Activated CD4-positive, alpha-beta memory T cell treated with anti-CD3 and anti-CD28 coated beads for 36 hours (primary cell): ENCODE data around the gene PAX5. TPM values are rescaled to one million over a fixed set of nuclear protein-coding genes. Genes with fewer than 3 reads are reported as not detected.

ENCODE experiments used
- CTCF ChIA-PET: fragments of 350-600 bp; sonication (Branson Sonifier 250); formaldehyde crosslinking; loops from one replicate; lab custom pipeline; 2021; ENCODE audit warnings: antibody characterized with exemption, inconsistent platforms; lab: Charles Lee
- POLR2A ChIA-PET: fragments of 350-600 bp; sonication (Branson Sonifier 250); formaldehyde crosslinking; loops from one replicate; lab custom pipeline; 2021; ENCODE audit warnings: antibody characterized with exemption; lab: Charles Lee
- DNase-seq: peaks from one replicate; pipeline ENCODE4 v3.0.0-alpha.2; 2020
- H3K27ac Mint-ChIP-seq: one replicate; pipeline ENCODE4 v1.8.0; 2021; ENCODE audit warnings: mixed read lengths
- H3K27me3 Mint-ChIP-seq: one replicate; pipeline ENCODE4 v1.8.0; 2021; ENCODE audit warnings: mixed read lengths
- H3K36me3 Mint-ChIP-seq: one replicate; pipeline ENCODE4 v1.8.0; 2021; ENCODE audit warnings: mixed read lengths
- H3K4me1 Mint-ChIP-seq: one replicate; pipeline ENCODE4 v1.8.0; 2021; ENCODE audit warnings: low read depth, mixed read lengths
- H3K4me3 Mint-ChIP-seq: one replicate; pipeline ENCODE4 v1.8.0; 2021; ENCODE audit warnings: mild to moderate bottlenecking, mixed read lengths
- H3K9me3 Mint-ChIP-seq: one replicate; pipeline ENCODE4 v1.8.0; 2021; ENCODE audit warnings: mixed read lengths
- intact Hi-C: fragments of 100-400 bp; cut with micrococcal nuclease; formaldehyde crosslinking; loops from one replicate; pipeline ENCODE4 v1.15.1; 2023
- total RNA-seq, 2 experiments: library from RNA; stranded (reverse); gene quantifications; one replicate each; pipeline ENCODE4 v1.2.3, GENCODE V29; 2021

PAX5 gene
- total RNA-seq, 2 experiments from 2014 or later, result 0.12 to 0.15 TPM

DNA sequence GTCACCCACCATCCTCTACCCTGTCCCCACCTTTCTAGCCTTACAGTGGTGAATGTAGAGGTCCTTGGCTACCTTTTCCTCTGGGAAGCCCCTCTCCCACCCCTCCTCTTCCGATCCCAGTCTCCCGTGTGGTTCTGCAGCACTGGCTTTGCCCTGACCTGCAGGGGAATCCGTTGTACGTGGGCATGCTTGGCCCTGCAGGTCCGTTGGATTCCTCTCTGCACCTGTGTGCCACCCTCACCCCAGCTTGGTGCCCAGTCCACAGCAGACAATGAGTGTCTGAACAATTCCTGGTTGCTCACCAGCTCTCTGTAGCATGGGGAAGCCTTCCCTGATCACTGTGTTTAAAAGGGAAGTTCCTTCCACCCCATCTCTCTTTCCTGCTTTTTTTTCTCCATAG lies 185.1 kb downstream of the PAX5 start:
- DNase-seq, result no peak
- Mint-ChIP-seq H3K4me3 (no peak overlapping the region), H3K27ac (no peak overlapping the region), H3K36me3 (no peaks in the 10 kb centered on the region), H3K9me3 (no peaks in the 10 kb centered on the region), H3K4me1 (no peaks in the 10 kb centered on the region), H3K27me3 (no peaks in the 10 kb centered on the region)
- intact Hi-C loops, result no loop called here
- CTCF ChIA-PET, result no interaction called here
- POLR2A ChIA-PET, result no interaction called here

DNA sequence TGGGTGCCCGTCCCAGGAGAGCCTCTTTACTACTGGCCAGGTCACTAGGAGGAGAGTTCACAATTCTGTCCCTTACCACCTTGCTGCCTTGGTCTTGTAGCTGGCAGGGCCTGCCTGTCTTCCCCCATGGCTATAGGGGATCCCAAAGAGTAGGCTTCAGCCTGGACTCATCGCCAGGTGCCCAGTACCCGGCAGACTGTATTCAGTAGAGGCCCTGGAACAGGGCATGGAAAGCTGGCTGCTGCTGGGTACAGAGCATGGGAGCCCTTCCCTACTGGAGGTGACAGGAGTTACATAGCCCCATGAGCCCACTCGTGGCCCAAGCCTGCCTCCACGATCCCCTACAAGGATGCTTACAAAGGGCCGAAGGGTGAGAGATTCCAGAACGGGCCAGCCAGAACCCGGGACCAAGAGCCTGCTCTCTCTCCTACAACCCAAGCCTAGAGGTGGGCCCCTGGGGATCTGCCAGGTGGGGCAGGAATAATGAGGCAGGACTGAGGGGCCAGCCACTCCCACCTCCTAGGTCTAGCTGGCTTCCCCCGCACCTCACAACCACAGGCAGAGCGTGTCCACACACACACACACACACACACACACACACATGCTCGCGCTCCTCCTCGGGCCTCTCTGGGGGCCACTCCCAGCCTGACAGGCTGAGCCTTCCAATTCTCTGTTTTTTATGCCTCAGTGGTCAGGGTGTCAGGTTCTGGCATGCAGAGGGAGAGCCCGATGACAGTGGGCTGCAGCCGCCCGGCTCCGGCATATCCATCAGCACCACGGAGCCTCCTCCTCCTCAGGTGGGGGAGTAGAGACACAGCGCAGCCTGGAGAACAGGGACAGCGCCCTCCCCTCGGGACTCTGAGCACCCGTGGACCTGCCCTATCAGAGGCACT lies 186.0 kb downstream of the PAX5 start:
- H3K36me3 Mint-ChIP-seq, result no peaks in the 10 kb centered on the region
- H3K27me3 Mint-ChIP-seq, result no peaks in the 10 kb centered on the region
- ChIA-PET POLR2A (no interaction called here), CTCF (no interaction called here)
- intact Hi-C loops, result no loop called here
- DNase-seq, result no peak
- H3K9me3 Mint-ChIP-seq, result no peaks in the 10 kb centered on the region
- H3K27ac Mint-ChIP-seq, result no peak overlapping the region
- no peaks in the 10 kb centered on the region for H3K4me1 Mint-ChIP-seq
- H3K4me3 Mint-ChIP-seq, result no peak overlapping the region

DNA sequence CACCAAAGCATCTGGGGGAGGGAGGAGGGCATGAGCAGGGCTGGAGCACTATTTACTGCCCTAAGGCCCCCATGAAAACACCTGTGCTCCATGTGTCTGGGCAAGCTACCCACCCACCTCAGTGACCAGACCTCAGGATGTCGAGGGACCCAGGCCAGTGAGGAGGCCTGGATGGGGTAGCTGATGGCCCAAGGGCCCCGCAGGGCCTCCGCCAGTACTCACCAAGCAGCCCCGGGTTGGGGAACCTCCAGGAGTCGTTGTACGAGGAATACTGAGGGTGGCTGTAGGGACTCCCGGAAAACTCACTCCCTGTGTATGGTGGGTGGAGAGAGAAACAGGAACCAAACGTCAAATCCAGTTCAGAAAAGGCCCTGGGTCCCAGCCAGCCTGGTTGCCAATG lies 187.4 kb downstream of the PAX5 start:
- Mint-ChIP-seq H3K9me3 (no peaks in the 10 kb centered on the region), H3K36me3 (no peaks in the 10 kb centered on the region), H3K4me3 (no peak overlapping the region), H3K27ac (no peak overlapping the region), H3K27me3 (no peaks in the 10 kb centered on the region), H3K4me1 (no peaks in the 10 kb centered on the region)
- intact Hi-C loops, result no loop called here
- DNase-seq, result no peak
- CTCF ChIA-PET, result interaction anchor here (0.5 kb wide), 1 partner anchor 30 kb away, joined by 3 read pairs; no protein-coding TSS in a partner anchor
- POLR2A ChIA-PET, result no interaction called here

DNA sequence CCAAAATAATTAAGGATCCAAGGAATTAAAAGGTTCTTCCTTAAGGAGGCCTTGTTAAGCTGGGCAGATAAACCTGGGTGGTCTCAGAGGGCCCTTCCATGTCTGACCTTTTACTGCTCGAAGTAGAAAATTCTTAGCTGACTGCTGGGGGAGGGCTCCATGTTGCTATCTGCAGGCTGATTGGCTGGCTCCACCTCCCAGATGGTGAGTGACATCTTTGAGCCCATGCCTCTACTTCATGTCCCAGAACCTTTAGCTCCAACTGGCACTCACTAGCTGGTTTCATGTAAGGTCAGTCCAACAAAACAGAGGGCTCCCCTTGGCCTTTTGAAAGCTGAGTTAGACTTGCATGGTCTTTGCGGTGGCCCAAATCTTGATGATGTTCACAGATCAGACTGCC lies 188.2 kb downstream of the PAX5 start:
- CTCF ChIA-PET, result no interaction called here
- H3K4me3 Mint-ChIP-seq, result no peak overlapping the region
- POLR2A ChIA-PET, result no interaction called here
- H3K27me3 Mint-ChIP-seq, result no peaks in the 10 kb centered on the region
- no peaks in the 10 kb centered on the region for H3K36me3 Mint-ChIP-seq
- DNase-seq, result no peak
- H3K9me3 Mint-ChIP-seq, result no peaks in the 10 kb centered on the region
- H3K4me1 Mint-ChIP-seq, result no peaks in the 10 kb centered on the region
- intact Hi-C loops, result no loop called here
- no peak overlapping the region for H3K27ac Mint-ChIP-seq

DNA sequence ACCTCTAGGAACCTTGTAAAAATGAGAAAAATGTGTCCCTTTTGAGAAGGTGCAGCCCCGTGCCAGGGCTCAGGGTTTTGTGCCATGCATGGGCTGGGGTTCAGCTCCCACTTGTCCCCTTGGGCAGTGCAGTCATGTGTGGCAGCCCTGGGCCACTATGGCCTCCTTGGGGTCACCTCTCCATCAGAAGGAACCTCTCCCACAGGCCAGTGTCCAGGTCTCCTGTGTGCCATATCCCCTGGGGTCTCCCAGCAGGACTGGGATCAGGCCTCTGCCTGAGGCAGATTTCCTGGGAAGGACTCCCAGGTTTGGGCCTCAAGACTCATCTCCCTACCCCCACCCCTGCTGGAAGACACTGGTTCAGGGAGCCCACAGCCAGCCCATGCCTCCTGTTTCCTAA lies 189.1 kb downstream of the PAX5 start:
- Mint-ChIP-seq H3K27ac (no peak overlapping the region), H3K27me3 (no peaks in the 10 kb centered on the region)
- CTCF ChIA-PET, result no interaction called here

DNA sequence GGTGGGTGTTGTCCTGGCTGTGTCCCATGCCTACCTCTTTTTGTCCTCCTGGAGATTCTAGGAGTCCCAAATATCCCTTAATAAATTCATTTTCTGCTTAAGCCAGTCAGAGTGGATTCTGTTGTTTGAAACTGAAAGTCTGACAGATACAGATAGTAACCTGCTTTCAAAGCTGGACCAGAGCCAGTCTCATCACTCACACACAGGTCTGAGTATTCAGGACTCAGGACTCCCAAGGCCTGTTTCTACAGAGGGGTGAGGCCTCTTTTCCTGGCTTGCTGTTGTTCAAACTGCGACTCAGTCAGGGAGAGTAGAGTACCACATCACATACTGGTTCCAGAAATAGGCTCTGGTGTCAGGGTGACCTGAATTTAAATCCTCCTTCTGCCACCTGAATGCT lies 190.1 kb downstream of the PAX5 start:
- no peak overlapping the region for H3K27ac Mint-ChIP-seq
- POLR2A ChIA-PET, result no interaction called here
- CTCF ChIA-PET, result no interaction called here
- H3K4me3 Mint-ChIP-seq, result no peak overlapping the region
- no peak for DNase-seq
- intact Hi-C loops, result no loop called here
- H3K4me1 Mint-ChIP-seq, result no peaks in the 10 kb centered on the region
- no peaks in the 10 kb centered on the region for H3K9me3 Mint-ChIP-seq
- H3K36me3 Mint-ChIP-seq, result no peaks in the 10 kb centered on the region
- no peaks in the 10 kb centered on the region for H3K27me3 Mint-ChIP-seq

More for the DNA sequence above, 189.1 kb downstream of the PAX5 start:
- intact Hi-C loops, result no loop called here
- POLR2A ChIA-PET, result no interaction called here
- no peaks in the 10 kb centered on the region for H3K36me3 Mint-ChIP-seq
- H3K9me3 Mint-ChIP-seq, result no peaks in the 10 kb centered on the region
- H3K4me1 Mint-ChIP-seq, result no peaks in the 10 kb centered on the region
- no peak overlapping the region for H3K4me3 Mint-ChIP-seq
- DNase-seq, result no peak

DNA sequence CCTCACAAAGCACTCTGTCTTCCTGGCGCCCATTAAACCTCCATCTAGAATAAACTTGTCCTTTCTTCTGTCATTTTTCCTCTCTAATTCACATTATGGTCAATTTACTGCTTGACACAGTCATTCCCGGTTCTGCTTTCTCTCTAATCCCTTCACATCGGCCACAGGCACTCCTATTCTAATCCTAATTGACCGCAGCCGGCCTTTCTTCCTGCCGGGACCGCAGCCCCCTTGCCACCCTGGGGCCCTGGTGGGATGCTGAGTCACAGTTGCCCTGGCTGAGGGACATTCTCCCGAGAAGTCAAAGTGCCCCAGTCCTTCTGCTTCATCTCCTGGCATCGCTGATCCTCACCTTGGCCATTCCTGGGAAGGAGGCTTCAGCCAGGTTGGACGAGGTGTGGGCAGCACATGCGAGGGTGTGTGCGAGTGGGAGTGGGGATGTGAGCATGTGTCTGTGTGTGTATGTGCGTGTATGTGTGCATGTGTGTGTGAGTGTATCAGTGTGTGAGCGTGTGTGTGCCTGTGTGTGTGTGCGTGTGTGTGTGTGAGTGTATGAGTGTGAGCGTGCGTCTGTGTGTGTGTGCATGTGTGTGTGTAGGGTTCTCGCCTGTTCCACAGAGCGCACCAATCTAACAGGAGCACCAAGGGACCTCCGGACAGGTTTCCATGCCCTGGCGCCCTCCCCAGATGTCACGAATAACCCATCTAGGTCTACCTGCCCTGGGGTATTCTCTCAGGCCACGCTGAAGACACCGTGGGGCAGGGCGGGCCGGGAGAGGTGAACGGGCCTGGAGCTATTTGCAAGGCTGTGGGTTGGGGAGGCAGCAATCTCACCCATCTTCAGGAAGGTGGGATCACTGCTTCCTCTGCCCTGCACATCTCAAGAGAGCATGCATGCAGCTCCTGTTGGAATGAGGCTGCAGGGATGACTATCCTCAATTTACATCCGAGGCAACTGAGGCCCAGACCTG lies 191.2 kb downstream of the PAX5 start:
- Mint-ChIP-seq H3K4me3 (no peak overlapping the region), H3K27me3 (no peaks in the 10 kb centered on the region), H3K4me1 (no peaks in the 10 kb centered on the region), H3K9me3 (no peaks in the 10 kb centered on the region), H3K36me3 (no peaks in the 10 kb centered on the region), H3K27ac (no peak overlapping the region)
- CTCF ChIA-PET, result no interaction called here
- intact Hi-C loops, result no loop called here
- DNase-seq, result no peak
- POLR2A ChIA-PET, result no interaction called here

DNA sequence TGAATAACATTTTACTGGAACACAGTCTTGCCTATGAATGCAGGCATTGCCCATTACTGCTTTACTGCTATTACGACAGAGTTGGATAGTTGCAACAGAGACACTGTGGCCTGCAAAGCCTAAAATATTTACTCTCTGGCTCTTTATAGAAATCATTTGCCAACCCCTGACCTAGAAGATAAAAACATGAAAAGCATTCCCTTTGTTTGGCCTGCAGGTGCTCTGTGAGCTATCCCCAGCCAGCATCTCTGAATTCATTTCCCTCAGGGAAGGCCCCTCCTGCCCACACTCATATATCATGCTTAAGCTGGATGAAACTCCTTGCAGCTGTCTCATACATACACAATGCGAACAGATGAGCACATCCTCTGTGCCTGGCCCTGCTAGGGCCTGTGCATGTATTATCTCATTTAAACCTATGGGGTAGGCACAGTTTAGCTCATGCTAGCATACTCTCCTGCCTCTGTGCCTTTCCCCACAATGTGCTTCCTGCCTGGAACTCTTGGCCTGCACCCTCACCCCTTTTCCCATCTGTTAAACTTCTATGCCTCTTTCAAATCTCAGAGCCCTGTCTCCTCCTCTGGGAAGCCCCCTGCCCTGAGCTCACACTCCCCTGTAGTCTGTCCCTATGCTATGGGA lies 193.1 kb downstream of the PAX5 start:
- H3K9me3 Mint-ChIP-seq, result no peaks in the 10 kb centered on the region
- no peaks in the 10 kb centered on the region for H3K4me1 Mint-ChIP-seq

DNA sequence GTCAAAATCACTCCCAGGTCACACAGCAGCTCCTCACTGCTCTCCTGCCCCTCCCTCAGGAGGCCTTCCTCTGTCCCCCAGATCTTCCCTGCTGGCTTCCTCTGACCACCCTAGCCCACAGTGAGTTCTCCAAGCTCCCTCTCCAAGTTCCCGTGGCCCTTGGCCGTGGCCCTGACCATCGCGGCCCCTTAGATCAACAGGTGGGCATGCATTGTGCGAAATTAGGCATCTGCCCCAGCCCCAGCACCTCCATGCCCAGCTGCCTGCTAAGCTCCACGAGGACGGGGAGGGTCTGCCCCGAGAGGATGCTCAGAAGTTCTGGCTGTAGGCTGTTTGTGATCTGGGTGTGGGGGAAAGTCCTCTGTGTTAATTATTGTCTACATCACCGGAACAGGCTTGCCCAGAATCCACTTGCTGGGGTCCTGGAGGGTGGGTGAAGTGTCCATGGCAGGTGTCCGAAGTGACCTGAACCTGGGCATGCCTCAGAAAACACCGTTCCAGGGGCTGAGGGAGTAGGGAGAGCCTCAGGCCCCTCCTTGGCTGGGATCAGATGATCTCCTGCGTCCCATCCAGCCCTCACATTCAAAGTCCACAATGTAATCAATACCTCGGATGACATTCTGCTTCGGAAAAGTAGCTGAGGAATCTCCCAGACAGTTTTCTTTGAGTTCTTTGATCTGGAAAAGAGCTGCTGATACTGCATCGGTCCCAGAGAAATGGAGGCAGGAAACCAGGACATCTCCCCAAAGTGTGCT lies 194.8 kb downstream of the PAX5 start:
- POLR2A ChIA-PET, result no interaction called here
- no peaks in the 10 kb centered on the region for H3K9me3 Mint-ChIP-seq
- no peaks in the 10 kb centered on the region for H3K27me3 Mint-ChIP-seq
- H3K27ac Mint-ChIP-seq, result no peak overlapping the region
- intact Hi-C loops, result no loop called here
- no peaks in the 10 kb centered on the region for H3K36me3 Mint-ChIP-seq
- H3K4me3 Mint-ChIP-seq, result no peak overlapping the region
- DNase-seq, result no peak
- CTCF ChIA-PET, result interaction anchor here (1.1 kb wide), 1 partner anchor 35 kb away, joined by 4 read pairs; no protein-coding TSS in a partner anchor
- H3K4me1 Mint-ChIP-seq, result no peaks in the 10 kb centered on the region

More for the DNA sequence above, 193.1 kb downstream of the PAX5 start:
- H3K36me3 Mint-ChIP-seq, result no peaks in the 10 kb centered on the region
- no peak overlapping the region for H3K4me3 Mint-ChIP-seq
- H3K27me3 Mint-ChIP-seq, result no peaks in the 10 kb centered on the region
- no peak for DNase-seq
- CTCF ChIA-PET, result no interaction called here
- intact Hi-C loops, result no loop called here
- POLR2A ChIA-PET, result no interaction called here
- no peak overlapping the region for H3K27ac Mint-ChIP-seq

DNA sequence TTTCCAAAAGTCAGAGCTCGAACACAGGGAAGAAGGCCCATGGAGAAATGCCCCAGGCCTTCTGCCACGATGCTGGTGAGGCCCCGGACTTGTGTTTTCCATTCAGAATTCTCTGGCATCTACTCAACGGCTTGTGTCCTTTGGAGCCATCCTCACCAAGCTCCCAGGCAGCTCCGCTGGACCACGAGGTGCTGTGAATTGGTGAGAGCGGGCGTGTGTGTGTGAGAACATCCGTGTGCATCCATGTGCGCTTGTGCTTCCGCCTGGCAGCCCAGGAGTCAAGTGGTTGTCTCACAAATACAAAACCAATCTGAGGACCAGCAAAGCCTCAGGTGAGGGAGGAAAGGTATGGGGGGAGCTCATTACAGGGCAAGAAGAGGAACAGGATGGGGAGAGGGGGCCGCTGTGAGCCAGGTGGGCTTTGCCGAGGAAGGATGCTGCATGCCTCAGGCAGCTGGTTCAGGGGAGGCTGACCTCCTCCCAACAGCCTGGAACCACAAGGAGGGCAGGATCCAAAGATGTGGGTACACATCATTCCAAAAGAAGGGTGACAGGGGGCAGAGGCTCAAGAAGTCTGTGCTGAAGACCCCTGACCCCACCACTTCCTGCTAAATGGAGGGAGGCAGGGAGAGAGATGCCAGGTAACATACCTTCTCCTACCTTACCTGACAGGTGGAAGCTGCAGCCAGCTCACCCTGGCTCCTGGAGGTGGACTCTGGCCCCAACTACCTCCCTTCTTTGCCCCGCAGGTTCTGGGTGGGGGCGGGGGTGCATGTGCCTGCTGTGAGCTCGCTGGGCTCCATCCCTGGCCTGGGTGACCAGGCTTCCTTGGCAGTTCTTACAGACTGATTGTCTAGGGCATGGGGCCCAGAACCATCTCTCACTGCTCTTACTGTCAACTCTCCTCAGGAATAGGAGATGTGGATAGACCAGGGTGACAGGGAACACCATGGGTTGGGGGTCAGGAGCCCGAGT lies 196.3 kb downstream of the PAX5 start:
- Mint-ChIP-seq H3K9me3 (no peaks in the 10 kb centered on the region), H3K4me3 (no peak overlapping the region), H3K27me3 (no peaks in the 10 kb centered on the region), H3K36me3 (no peaks in the 10 kb centered on the region), H3K27ac (no peak overlapping the region), H3K4me1 (no peaks in the 10 kb centered on the region)
- CTCF ChIA-PET, result interaction anchor here (1.3 kb wide), 1 partner anchor 35 kb away, joined by 3 read pairs; no protein-coding TSS in a partner anchor
- no peak for DNase-seq
- POLR2A ChIA-PET, result no interaction called here
- intact Hi-C loops, result no loop called here

DNA sequence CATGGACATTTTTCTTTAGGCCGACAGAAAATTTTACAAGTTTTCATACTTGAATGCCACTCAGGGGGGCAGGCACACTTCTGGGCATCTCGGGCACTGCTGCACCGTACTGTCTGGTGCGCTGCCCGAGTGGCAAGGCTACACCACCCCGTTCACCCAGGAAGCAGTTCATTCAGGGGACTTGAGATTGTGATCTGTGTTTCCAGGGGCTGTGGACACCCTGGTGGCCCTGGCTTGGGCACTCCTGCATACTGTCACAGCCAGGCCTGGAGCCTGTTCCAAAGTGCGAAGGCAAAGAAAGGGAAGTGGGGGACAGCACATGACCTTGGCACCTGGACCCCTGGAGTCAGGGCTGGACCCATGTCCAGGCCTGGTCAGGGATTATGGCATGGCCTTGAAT lies 197.6 kb downstream of the PAX5 start:
- no peak overlapping the region for H3K4me3 Mint-ChIP-seq
- DNase-seq, result no peak
- POLR2A ChIA-PET, result no interaction called here
- CTCF ChIA-PET, result no interaction called here
- no peaks in the 10 kb centered on the region for H3K4me1 Mint-ChIP-seq
- intact Hi-C loops, result no loop called here
- H3K36me3 Mint-ChIP-seq, result no peaks in the 10 kb centered on the region
- H3K9me3 Mint-ChIP-seq, result no peaks in the 10 kb centered on the region
- H3K27ac Mint-ChIP-seq, result no peak overlapping the region
- H3K27me3 Mint-ChIP-seq, result no peaks in the 10 kb centered on the region
